ENCODE results near the gene RASGRF2.
A peak's percentile ranks its signal among the peaks of the same experiment; 100 is the strongest.

Gene RASGRF2

DNA sequence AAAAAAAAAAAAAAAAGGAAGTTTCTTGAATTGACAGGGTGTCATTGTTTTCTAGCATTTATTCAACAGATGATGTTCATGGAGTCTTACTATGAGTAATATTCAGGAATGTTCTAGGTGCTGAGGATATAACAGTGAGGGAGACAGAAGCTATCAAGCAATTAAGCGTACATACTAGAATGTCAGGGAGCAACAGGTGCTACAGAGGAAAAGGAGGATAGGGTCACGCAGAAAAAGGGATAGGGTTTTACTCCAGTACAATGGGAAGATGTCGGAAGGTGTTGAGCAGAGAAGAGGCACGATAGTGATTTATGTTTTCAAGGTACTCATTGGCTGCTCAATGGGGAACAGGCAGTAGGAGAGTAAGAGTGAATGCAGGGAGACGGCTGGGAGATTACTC lies 6.6 kb upstream of the RASGRF2 start:
- no peak for DNase-seq

DNA sequence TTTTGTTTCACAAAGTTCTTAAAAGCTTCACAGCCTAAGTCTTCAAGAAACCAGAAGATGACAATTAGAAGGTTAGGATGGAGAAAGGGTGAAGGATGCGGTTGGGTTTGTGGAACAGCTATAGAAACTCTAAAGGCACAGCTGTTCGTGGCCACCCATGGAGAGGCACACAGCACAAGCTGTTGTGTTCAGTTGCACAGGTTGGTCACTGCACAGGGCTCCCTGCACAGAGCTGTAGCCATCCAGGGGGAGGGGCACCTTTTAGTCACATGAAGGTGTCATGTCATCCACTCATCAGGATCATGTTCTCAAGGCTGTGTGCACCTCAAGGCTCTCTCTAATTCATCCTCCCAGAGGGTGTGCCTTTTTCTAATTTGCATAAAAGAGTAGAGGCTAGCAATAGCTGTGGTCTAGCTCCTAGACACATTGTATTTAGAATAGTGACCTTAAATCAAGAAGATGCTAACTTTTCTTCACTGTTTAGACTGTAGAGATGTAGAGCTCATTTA lies 5.0 kb upstream of the RASGRF2 start:
- DNase-seq, result peak; percentile 7

DNA sequence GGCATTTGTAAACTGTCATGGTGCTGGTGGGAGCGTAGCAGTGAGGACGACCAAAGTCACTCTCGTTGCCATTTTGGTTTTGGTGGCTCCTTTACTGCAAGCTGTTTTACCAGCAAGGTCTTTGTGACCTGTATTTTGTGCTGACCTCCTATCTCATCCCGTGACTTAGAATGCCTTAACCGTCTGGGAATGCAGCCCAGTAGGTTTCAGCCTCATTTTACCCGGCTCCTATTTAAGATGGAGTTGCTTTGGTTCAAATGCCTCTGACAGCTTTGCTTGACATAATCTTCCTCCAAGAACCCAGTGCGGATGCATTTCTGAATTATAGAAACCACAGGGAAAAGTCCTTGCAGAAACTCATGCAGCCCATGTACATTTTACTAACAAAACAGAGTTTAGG lies 3.9 kb upstream of the RASGRF2 start:
- DNase-seq, result no peak

DNA sequence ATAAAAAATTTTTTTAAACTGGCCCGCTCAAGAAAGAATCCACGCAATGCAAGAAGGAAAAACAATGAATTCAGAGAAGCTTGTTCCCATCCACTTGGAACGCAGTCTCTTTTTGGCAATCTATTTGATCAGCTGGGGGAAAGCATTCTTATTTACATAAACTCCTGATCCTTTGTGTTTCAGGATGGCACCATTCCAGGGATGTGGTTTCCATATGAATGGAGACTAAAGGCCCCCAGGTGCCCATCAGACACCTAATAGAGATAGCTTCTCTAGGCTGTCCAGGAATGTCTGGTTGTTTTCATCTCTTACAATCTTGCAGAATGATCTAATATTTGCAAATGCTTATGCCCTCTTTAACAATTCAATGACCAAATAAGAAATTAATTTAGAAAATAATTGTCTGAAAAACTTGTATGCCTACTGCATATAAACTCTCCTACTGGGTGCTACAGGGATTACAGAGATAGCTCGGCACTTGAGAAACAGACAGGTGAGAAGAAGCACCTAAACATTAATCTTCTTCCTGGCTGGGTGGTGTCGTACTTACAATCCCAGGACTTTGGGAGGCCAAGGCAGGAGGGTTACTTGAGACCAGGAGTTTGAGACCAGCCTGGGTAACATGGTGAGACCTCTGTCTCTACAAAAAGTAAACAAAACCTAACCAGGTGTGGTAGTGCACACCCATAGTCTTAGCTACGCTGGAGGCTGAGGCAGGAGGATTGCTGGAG lies 3.0 kb upstream of the RASGRF2 start:
- peak; percentile 93 for DNase-seq

DNA sequence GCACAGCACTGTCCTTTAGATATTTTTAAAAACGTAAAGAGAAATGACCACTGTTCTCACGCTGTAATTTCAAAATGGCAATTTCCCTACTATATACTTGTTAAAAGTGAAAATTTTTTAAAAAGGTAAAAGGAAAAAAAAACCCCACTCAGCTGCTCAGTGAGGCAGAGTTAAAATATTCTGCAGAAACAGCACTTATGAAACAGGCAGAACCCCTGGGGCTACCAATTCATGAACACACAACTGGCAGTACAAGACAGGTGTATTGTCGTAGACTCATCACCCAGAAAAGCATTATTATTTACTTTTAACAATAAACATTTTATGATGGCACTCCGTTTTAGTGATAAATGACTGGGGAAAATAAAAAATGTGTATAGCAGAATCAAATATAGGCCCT lies 1.5 kb upstream of the RASGRF2 start:
- no peak for DNase-seq

DNA sequence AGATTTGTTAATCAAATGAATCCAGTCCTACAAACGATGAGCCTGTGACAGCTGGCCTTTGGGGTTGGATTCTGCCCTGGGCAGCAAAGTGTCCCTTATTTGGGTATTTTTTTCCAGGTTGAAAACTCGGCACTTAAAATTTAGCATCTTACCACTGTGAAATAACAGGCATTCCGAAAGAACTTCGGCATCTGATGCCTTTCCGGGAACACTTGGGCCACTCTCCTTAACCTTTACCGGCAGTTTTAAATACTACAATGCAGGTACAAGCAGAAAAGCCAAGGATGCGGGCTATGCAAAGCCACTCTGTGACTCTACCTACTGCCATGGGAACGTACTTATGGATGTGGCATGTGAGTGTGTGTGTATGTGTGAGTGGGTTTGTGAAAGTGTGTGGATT lies 1.0 kb upstream of the RASGRF2 start:
- no peak for DNase-seq

DNA sequence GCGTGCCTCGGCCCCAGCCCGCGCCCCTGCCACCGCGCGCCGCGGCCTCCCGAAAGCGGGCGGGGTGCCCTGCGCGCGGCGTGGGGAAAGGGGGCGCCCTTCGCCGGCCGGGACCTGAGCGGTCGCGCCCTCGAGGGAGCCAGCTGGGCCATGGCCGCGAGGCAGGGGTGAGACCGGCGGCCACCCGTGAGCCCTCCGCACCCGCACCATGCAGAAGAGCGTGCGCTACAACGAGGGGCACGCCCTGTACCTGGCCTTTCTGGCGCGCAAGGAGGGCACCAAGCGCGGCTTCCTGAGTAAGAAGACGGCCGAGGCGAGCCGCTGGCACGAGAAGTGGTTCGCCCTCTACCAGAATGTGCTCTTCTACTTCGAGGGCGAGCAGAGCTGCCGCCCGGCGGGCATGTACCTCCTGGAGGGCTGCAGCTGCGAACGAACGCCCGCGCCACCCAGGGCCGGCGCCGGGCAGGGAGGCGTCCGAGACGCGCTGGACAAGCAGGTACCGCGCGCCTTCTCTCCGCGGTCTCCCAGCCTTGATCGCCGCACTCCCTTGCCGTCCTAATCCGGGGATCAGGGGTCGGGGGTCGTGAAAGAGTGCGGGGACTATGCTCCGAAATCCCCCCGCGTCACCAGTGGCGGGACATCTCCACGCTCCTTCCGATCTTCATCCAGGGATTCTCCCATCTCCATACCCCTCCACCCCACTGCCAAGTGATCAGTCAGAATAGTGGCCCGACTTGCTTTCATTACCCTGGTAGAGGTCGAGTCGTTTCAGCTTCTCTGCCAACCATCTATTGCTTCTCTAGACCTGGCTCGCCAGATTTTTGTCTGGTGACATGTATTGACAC lies 590 bp downstream of the RASGRF2 start:
- peak; percentile 70 for DNase-seq

DNA sequence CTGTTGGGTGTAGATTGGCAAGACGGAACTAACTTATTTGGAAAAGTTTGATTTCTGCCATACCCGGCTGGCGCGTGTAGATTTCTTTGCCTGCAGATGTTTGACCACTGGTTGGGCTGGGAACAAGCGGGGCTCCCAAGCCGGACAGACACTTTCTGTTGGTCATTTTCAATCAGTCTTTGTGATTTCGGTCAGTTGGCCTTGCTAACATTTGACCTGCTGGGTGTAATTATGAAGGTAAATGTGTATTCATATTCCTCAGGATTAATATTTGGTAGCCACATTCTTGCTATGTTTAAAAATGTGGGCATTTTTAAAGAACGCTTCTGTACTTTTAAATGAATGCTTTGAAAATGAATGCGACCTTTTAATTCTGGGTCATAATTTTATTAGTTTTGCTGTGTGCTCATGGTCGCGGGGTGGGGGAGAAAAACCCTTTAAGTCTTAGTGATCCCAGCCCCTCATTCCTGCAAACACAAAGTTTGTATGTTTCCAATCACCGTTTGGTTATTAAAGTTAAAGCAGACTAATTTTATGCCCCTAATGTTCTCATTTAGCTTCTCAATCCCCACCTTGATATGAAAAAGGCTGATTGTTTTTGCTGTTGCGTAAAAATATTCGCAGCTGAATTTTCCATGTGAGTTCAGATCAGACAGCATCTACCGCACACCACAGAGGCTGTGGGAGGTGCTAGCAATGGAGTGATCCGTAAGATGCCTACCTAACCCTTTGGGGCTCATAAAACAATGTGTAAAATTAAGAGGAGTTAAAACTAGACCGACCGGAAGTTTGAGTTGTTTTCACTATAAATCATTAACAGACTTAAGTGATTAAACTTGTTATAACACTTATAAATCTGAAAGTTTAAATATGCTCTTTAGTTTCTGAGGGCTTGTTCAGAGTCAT lies 1.5 kb downstream of the RASGRF2 start:
- DNase-seq, result peak; percentile 29

DNA sequence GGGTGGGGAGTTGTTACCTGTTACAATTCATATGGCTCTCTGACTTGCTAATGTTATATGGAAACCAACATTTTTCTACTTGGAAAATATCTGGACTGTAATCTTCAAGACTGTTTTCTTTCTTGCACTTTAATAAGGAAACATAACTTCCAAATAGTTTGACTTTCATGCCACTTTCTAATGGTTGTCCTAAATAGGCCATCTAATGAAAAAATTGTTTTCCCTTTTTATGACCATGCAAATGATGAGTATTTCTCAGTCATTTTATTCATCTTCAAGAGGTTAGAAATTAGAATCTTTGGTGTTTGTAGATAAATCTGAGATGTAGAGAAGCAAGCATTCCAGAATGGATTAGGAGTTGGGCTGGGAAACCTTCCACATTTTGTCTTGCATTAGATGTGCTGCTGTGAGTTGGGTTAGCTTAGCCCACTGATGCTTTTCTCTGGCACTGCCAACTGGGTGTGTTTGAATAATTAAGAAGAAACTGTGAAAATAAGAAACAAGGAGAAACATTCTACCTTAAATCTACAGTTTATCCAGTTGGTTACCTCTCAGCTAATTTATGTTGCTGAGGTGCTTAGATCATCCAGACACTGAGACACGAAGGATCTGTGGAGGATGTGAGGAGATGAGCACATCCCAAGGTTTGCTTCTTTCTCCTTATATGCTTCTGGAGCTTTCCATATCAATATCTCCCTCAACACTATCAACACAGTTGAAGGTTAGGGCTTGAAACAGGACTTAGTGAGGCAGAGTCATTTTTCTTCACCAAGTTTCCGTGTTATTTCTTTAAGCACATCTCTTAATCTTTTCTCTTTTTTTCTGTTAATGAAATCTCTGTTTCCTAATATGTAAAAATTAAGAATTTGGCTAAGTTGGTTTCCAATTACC lies 2.7 kb downstream of the RASGRF2 start:
- no peak for DNase-seq

DNA sequence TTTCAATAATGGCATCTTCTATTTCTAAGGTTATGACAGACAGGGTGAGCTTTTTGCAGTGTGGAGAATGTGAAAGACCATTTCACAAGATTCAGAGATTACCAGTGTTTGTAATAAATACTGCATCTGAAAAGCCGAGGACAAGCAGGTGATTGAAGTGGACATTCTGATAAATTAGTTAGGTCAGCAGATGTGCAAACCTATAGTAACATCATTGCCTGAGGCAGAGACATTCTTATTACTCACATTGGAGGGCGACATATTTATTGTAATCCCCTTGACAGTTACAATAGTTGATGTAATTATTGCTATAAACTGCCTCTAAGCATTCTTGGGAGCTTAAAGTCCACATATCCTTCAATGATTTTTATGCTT lies 3.3 kb downstream of the RASGRF2 start:
- no peak for DNase-seq

DNA sequence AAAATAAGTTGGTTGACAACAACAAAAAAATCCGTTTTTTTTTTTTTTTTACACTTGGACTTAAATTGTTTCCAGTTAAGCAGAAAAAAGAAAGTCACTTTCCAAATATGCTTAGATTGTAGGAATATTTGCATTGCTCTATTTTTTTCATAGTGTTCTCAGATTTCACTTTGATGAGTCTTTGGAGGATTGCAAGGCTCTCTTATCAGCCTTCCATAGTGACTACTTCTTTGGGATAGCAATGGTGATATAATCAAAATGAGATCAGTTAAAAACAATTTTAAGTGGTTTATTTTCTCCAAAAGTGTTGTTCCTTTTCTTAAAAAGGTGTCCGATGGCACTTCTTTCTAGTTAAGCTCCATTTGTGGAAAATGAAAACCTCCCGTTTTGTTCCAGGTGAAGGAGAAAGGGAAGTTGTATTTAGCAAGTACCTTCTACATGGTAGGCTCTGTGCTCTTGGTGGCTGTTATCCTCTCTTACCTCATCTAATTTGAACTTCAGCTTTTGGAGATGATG lies 3.9 kb downstream of the RASGRF2 start:
- DNase-seq, result no peak

DNA sequence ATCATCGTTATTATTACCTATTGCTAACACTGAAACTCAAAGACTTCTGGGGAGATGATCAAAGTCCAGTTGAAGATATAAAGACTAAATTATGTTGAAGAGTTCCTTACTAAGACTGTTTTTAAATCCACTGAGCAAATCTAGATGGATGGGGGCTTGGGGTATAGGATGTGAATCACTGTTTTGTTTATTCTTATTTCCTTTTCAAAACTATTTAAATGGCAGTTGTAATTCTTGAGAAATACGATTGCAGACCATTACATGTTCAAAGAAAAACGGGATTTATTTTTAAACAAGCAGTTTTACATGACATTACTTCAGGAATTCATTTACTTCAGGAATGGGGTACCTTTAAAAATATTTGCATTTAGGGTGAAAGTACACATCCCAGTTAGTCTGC lies 4.3 kb downstream of the RASGRF2 start:
- DNase-seq, result no peak

DNA sequence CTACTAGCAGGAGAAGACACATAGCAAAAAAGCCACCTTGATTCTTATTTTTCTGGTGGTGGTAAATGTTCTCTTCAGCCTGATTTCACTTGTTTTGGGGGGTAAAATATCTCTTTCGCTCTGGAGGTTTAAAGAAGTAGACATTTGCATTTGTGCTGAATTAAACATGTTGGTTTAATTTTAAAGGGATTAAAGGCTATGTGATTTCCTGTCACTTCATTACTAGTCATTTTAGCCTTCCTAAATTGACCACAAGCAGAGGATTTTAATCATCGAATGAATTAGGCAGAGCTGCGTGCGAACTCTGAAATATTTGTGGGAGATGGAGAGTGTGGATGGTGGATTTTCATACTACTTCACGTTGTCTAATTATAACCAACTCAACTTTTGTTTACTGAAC lies 4.8 kb downstream of the RASGRF2 start:
- DNase-seq, result no peak

DNA sequence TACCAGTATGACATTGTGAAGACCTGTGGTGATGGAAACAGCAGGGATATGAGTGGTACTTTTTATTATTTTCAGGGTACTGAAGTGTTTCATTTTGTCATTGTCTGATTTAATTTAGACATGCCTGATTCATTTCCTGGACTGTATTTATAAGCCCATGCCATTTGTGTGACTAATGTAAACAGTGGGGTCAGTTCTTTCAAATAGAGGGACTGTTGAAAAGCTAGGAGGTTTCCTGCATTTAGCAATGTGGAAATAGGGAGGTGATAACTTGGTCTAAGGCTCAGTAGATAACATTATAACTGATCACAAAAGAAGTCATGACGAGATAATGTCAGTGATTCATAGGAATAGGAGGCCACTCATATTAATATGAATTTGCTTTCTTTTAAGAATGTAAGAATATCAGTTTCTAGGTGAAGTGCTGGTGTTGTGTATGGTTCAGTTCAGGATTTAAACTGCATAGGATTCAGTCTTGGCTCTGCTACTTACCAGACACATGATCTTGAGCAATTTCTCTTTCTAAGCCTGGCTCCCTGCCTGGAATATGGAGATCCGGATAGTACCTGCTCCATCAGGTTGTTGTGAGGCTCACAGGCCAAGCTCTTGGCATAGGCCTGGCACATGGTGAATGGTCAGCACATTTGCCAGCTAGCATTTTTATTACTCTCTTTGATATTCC lies 7.5 kb downstream of the RASGRF2 start:
- DNase-seq, result peak; percentile 27

DNA sequence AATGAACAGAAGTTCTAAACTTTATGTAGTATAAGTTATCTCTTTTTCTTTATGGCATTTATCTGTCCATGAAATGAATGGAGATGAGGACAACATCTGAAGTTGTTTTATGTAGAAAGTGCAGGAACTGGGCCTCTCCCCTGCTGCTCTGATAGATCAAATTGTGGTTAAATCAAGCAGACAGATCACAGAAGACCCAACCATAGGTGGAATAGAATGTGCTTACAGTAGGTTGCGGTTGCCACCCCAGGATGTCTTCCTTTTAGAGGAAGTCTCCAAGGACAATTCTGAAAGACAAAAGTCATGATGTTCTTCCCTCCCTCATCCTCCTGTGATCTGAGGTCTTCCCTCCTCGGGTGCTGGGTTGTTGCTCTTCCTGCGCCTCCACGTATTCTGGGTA lies 12.9 kb downstream of the RASGRF2 start:
- no peak for DNase-seq

DNA sequence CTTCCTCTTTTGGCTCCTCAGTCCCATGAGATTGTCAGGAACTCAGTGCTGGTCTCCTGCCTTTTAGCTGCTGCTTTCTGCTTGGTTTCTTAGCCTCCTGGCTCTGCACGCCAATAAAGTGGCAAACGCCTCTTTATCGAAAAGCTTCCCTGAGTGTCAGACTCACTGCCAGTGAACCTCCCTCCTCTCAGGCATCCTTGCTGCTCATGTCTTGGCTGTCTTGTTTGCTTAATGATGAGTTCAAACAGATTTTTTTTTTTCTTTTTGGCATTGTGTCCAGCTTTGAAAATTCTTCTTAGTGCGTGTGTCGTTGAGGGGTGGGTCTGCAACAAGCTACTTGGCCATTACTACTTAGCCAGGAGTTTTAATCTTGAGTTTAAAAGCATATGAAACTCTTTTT lies 14.9 kb downstream of the RASGRF2 start:
- DNase-seq, result peak; percentile 13

DNA sequence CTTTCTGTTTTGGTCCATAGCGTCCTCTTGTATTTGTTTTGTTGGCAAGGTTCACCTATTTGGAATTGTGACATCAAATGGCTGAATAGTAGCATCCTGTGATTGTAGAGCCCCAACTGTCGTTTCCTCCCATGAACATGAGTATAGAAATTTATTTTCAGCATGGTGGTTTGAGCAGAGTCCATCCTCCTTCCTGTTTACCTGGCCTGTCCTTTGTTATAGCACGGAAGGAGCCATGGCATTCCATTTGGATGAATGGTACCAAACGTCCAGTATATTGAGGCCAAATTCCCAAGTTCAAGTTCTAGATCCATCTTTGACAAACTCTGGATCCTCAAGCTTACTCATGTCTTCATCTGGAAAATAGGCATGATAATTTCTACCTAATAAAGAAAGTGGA lies 16.8 kb downstream of the RASGRF2 start:
- DNase-seq, result no peak

DNA sequence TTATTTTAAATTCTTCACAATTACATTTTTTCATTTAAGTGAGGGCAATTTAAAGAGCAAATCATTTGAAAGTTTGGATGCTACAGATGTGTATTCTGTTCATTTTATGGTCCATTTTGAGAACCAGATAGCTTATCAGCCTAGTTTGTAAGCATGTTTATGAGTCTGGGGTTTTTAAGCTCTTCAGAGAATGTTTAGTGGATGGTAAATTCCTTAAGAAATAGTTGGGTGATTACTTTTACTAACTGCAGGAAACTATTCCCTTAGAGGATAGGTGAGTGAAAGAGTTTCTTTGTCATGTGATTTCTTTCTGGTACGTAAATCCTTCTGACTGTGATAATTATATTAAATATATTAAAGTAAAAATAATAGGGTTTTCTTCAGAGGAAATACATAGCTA lies 17.6 kb downstream of the RASGRF2 start:
- no peak for DNase-seq

DNA sequence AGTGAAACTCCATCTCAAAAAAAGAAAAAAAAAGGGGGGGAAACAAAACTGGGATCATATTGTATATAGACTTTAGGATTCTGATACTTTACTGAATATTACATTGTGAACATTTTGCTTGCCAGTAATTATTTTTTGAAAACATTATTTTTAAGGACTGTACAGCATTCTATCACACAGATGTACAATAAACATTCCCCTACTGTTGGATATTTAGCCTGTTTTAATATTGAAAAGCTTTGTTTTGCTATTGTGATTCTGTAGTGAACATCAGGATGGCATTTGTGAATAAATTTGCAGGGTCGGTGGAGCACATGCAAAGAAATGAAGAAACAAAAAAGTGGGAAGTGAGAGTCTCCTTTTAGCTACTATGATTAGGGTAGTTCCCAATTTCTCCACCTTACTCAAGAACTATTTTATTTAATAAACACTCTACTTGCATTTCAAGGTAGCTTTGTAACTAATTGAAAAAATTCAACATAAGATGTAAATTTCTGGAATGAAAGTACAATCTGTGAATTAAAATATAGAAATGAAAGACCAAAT lies 18.7 kb downstream of the RASGRF2 start:
- no peak for DNase-seq

DNA sequence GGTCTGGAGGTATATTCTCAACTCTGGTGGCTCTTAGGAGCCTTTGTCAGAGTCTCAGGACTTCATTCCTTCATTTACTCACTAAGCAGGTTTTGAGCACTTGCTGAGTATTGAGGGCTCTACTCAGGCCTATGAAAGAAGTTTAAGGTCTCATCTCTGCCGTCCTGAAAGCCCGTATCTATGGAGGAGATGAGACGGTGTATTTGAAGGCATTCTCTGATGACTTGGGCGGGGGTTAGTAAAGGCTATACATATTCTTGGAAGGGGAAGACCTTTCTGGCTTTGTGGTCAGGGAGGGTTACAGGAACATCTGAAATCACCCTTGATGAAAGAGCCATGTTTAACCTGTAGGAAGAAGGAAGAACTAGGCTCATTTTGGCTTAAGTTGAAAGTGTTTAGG lies 21.9 kb downstream of the RASGRF2 start:
- DNase-seq, result no peak

DNA sequence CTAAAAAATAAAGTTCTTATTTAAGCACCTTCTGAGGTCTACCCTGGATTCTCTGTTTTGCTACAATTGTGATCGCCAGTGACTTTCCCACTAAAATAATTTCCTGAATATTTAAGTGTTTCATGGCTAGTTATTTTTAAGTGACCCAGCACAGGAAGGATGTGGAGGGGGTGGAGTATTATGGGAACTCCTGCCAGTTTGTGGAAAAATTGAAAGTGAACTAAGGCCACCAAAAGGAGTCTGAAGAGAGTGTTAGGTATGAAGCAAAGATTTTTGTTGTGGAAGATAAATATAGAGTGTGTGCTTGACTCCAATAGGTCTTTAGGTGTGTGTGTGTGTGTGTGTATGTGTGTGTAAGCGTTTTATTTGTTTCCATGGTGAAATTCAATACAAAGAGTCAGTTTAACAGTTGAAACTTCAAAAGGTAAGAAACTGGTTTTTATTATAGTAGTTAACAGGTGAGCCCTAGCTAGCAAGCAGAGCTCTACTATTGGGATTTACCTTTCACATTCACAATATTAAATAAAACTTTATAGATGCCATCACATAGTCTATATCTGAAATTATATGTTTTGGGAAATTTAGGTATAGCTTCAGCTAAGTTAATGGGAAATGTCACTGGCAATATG lies 25.6 kb downstream of the RASGRF2 start:
- peak; percentile 29 for DNase-seq
